ENCODE data around the gene RTP3.

DNA sequence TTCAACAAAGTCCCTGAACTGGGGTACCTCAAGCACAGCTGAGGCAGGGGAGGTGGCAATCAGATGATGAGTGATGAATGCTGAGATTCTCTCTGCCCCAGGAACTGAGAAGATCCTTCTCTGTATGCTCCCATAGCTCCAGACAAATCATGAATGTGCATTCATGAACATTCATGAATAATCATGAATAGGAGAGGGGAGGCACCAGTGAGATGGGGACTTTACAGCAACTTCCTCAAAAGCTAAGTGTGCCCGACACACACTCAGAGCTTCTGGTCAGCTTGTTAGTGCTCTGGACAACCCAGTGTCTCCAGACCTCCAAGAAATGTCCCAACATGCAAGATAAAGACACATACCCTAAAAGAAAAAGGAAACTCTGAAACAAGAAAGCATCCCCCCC is 44.1 kb downstream of the RTP3 start:
- TF ChIP-seq, protein P1, sequence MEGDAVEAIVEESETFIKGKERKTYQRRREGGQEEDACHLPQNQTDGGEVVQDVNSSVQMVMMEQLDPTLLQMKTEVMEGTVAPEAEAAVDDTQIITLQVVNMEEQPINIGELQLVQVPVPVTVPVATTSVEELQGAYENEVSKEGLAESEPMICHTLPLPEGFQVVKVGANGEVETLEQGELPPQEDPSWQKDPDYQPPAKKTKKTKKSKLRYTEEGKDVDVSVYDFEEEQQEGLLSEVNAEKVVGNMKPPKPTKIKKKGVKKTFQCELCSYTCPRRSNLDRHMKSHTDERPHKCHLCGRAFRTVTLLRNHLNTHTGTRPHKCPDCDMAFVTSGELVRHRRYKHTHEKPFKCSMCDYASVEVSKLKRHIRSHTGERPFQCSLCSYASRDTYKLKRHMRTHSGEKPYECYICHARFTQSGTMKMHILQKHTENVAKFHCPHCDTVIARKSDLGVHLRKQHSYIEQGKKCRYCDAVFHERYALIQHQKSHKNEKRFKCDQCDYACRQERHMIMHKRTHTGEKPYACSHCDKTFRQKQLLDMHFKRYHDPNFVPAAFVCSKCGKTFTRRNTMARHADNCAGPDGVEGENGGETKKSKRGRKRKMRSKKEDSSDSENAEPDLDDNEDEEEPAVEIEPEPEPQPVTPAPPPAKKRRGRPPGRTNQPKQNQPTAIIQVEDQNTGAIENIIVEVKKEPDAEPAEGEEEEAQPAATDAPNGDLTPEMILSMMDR (IDR thresholded peaks at IDR 0.05; ENCODE audit: low read depth, low read length): no peak
- no peak for TF ChIP-seq EZH2phosphoT487 (IDR thresholded peaks at IDR 0.05; ENCODE audit: low read depth)
